Measurements from ENCODE around the gene MYDGF.
"Not testable (repeated sequence)": the region's sequence is repeated elsewhere in the genome, so short reads cannot be mapped to it uniquely, and the experiment has no call there.

Gene MYDGF

GRCh38 chr19:4699826-4700692 is 29.9 kb upstream of the MYDGF start:
- DNase-seq, result peak; percentile 90

GRCh38 chr19:4697304-4697703 is 27.2 kb upstream of the MYDGF start:
- no peak for DNase-seq

DNA sequence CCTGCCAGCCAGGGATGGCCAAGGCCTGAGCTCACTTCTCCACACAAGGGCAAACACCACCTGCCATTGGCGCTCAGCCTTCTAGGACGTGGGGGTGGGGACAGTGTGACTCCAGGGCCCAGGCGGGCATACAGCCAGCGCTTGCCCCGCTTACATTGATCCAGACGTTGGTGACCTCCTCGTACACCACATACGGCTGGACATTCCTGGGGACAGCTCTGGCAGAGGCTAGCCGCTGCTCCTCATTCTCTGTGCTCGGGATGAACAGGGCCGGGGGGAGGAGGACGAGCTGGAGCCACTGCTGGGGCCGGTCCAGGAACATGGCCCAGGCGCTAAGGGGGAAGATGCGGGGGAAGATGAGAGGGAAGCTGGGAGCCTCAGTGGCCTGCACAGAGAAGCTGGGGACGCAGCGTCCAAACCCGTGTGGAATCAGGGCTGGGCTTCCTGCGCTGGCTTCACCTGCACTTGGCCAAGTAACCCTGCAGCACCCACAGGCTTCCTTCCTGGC is 25.1 kb upstream of the MYDGF start:
- no peak for DNase-seq

DNA sequence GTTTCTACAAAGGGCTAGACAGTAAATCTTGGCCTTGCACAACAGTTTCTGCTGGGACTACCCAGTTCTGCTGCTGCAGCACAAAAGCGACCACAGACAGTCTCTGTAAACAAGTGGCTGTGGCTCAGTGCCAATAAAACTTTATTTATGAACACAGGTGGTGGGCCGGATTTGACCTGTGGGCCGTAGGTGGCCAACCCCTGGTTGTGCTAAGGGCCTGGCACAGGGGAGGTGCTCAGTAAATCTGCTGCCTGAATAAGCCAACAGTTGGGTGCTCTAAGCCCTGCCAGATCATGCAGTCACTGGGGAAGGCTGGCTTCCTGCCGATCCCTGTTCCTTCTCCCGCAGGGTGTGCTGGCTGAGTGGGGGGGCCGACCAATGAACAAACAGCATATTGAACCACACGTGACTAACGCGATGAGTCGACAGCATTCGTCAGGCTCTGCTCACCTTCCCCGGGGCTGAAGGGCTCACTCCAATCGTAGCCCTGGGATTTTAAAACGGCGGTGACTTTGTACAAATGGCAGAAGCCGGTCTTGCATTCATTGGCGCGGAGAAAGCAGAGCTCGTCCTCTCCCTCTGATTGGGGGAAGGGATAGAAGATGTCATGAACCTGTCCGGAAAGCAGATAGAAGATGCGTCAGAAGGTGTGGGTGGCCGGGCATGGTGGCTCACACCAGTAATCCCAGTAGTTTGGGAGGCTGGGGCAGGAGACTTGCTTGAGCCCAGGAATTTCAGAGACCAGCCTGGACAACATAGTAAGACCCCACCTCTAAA is 24.3 kb upstream of the MYDGF start:
- peak; percentile 93 for DNase-seq

DNA sequence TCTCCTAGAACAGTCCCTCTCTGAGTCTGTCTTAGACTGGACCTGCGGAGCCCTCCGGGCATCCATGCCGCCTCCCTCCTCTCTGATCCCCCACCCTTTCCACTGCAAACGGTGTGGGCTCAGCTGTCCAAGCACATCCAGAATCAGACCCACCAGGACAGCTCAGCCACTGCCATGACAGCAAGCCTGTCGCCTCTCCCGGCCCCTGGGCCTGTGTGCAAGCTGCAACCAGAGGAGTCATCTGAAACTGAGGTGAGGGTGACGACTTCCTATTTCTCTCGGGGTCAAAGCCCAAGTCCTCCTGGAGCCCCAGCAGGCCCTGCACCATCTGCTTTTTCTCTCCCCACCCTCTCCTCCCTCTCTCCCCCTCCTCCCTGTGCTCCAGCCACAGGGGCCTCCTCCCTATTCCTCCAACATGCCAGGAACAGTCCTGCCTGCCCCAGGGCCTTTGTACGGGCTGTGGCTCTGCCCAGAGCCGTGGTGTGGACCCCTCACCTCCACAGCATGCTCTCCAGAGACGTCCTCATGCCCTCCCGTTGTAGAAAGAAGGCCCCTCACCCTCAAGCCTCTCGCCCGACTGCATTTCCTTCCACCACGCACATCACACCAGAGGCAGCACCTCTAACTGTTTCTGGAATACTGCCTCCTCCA is 23.5 kb upstream of the MYDGF start:
- DNase-seq, result no peak

GRCh38 chr19:4693078-4693350 is 22.9 kb upstream of the MYDGF start:
- no peak for DNase-seq

DNA sequence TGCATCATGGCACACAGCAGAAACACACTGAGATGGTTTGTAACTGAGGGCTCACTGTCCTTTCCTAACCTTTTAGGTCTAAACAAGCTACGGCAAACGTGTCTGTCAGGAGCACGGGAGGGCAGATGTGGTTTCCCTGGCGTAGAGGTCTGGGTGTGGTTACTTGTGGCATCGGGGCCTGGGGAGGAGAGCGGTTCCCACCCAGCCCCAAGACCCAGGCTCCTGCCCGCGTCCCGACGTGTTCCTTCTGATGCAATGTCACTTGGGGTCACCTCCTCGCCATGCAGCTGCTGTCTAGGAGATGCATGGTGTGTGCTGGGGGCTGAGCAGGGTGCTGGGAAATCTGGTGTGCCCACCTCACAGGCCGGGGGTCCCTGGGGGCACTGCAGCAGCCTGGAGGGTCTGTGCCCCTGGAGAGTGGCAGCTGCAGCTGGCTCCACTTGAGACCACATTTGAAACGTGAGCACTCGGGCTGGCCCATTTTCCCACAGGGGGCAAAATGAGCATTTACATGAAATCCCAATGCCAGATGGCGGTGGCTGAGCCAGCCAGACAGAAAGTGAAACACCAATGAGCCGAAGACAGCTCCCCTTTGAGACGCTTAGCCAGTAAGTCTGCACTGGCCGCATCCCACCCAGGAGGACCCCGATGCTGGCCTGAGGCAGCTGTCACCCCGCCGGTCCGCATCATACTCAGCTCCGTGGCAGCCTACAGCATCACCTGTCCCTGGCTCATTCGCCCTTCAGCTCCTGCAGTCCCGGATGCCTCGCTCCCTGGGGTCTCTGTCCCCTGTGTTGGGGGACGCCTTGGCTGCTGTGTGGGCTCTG is 22.3 kb upstream of the MYDGF start:
- DNase-seq, result peak; percentile 94

DNA sequence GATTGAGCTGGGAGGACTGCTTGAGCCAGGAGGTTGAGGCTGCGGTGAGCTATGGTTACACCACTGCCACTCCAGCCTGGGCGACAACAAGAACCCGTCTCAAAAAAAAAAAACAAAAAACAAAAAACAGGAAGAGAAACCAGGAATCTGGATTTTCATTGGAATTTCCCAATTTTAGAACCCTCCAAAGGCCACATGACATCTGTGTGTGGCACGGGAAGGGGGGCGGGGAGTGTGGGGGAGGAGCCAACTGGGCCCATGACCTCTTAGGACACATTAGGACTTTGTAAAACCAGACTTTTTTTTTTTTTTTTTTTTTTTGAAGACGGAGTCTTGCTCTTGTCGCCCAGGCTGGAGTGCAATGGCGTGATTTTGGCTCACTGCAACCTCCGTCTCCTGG is 21.2 kb upstream of the MYDGF start:
- no peak for DNase-seq

DNA sequence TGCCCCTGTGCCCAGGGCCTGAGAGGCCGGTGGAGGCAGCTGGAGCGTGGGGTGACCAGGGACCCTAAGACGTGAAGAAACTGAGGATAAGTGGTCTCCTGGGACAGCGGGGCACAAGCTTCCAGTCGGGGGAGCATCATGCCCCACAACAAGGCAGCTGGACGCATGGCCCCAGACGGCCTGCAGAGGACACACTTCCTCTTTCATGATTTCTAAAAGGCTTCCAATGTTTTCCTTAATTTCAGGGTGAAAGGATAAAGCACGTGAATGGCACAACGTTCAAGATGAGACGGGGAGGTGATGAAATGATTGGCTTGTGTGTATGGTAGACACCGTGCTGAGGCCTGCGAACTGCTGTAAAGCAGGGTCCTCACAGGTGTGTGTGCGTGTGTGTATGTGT is 20.2 kb upstream of the MYDGF start:
- no peak for DNase-seq

DNA sequence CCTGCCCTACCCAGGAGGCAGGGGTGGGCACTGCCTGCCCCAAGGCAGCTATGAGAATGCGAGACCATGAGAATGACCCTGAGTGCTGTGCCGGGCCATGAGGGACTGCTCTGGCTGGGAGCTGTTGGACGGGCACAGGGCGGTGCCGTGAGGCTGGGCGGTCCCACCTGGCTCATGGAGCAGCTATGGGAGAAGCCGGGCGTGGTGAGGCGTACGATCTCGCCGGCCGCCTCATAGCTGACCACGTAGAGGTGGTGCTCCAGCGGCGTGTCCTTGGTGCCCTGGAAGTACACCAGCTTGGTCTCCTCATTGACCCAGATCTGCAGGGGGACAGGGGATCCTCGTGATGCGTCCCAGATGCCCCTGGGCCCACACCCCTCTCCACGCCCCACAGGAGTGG is 19.3 kb upstream of the MYDGF start:
- no peak for DNase-seq

DNA sequence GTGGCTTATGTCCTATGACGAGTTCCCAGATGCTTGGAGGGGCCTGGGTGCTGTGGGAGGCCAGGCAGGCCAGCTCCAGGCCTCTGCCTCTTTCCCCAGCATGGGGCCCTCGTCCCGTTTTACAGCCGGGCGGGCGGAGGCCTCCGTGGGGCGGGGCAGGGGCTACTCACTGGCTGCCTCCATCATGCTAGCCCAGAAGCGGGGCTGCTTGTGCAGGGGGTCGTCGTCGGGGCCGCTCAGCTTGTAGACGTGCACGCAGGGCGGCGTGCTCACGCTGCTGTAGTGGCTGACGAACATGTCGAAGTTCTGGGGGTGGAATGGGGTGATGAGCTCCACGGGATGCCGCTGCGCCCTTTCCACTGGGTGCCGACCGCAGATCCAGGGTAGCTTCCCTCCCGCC is 18.4 kb upstream of the MYDGF start:
- DNase-seq, result no peak

GRCh38 chr19:4687396-4687795 is 17.3 kb upstream of the MYDGF start:
- DNase-seq, result no peak

- DNase-seq, result no peak
Observed at GRCh38 chr19:4686700-4687099, 16.6 kb upstream of the MYDGF start.

DNA sequence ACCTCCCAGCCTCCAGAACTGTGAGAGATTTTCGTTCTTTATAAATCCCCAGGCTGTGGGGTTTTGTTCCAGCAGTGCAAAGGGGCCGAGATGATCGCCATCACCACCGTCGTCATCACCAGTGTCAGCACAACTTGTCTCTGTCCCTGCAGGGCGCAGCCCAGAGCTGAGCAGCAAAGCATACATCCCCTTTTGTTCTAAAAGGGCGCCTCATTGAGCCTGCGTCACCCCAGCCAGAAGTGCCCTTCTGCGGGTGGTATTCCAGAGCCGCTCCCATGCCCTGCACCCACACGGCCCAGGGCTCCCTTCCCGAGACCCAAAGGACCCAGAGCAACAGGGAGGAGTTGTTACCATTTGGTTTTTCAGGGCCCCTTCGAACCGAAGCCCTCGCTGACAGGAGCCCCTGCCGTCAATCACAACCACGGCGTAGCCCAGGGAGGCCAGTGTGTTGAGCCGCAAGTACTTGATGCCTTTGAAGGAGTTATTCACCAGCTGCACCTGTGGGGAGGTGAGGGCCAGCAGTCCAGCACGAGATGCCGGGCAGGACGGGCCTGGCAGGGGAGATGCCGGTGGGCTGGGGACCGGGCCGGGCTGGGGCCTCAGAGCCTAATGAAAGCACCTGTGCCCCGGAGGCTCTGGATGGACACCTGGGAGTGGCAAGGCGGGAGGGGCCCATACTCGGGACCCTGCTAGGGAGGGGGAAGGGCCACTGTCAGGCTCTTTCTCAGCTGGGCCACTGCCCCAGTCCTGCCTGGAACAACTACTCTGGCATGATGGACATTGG is 14.4 kb upstream of the MYDGF start:
- no peak for DNase-seq

DNA sequence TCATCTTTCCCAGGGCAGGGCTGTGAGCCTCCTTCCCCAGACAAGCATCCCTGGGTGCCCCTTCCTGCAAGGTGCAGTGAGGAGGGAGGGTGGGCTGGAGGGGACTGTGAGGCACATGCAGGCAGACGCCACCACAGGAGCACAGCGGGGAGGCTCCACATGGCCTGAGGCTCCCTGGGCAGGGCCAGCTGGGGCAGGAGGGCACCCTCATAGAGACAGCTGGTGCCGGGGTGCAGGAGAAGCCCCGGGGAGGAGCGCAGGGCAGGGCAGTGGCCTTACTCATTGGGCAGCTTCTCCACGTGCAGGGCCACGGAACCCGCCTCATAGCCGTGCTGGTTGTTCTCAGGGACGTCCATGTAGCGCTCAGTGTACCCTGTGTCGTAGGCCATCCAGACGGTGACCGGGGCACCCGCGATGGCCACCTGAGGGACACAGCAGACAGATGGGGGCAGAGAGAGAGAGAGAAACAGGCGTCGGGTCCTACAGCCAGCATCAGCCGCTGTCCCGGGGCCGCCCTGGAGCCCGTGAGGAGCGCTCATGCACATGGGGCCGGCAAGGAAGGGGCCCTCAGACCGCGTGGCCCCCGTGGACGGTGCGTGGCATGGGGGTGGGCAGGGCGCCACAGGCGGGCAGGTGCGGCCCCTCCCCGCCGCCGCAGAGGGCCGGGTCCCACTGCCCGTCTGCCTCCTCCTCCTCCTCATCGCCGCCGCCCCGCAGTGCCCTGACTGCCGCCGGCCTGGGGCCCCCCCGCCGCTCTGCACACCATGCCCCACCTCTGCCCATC is 12.5 kb upstream of the MYDGF start:
- DNase-seq, result no peak

- not testable (repeated sequence) for DNase-seq
Observed at GRCh38 chr19:4680021-4680420, 9.9 kb upstream of the MYDGF start.

- DNase-seq, result no peak
Observed at GRCh38 chr19:4678881-4679790, 9.0 kb upstream of the MYDGF start.

- DNase-seq, result no peak
Observed at GRCh38 chr19:4676955-4677731, 7.0 kb upstream of the MYDGF start.

DNA sequence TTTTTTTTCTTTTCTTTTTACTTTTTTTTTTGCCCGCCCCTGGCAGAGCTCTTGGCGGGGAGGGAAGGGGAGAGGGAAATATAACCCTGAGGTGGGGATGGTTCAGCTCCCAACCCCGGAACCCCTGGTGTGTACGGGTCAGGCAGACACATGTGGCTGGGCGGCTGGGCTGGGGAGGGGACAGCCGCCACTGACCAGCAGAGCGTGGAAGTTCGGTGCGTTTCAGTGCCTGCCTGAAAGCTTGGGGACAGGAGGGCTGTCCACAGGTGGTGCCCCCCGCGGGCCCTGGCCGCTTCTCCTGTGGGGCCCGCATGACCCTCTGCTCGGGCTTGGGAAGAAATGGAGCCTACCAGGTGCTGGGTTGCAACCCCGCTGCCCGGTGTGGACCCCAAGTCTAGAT is 5.2 kb upstream of the MYDGF start:
- DNase-seq, result no peak
